ENCODE data around the gene XAB2.

DNA sequence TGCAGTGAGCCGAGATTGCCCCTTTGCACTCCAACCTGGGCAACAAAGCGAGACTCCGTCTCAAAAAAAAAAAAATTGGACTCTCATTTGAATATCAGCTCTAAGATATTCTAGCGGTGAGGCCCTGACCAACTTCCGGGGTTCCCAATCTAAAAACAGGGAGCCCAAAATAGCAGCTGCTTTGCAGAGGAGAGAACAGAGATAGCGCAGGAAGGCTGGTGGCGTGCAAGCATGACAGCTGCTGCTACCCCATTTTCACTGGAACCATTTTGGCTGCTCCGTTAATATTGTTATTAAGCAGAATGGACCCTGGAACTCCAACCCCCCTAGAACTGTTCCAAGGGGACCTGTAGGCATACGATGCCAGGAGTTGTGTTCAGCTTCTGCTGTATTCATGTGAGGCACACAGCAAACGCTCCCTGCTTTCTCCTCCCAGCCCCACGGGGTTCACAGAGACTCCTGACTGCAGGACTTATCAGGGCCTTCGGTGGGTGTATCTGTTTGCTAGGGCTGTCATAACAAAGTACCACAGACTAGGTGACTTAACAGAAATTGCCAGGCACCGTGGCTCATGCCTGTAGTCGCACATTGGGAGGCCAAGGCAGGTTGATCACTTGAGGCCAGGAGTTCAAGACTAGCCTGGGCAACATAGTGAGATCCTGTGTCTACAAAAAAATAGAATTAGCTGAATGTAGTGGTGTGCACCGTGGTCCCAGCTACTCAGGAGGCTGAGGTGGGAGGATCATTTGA, 19.1 kb upstream of the XAB2 start:
- no peak for TF ChIP-seq POLR2A (IDR thresholded peaks at IDR 0.05)
- TF ChIP-seq, protein P1, sequence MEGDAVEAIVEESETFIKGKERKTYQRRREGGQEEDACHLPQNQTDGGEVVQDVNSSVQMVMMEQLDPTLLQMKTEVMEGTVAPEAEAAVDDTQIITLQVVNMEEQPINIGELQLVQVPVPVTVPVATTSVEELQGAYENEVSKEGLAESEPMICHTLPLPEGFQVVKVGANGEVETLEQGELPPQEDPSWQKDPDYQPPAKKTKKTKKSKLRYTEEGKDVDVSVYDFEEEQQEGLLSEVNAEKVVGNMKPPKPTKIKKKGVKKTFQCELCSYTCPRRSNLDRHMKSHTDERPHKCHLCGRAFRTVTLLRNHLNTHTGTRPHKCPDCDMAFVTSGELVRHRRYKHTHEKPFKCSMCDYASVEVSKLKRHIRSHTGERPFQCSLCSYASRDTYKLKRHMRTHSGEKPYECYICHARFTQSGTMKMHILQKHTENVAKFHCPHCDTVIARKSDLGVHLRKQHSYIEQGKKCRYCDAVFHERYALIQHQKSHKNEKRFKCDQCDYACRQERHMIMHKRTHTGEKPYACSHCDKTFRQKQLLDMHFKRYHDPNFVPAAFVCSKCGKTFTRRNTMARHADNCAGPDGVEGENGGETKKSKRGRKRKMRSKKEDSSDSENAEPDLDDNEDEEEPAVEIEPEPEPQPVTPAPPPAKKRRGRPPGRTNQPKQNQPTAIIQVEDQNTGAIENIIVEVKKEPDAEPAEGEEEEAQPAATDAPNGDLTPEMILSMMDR (IDR thresholded peaks at IDR 0.05) = no peak
